GM10266 (cell line): ENCODE results near the gene HAS3.

Source experiments
- DNase-seq: peaks from one replicate; pipeline ENCODE4 v3.0.0; 2012; ENCODE audit errors: extremely low spot score
- CTCF ChIP-seq: IDR thresholded peaks from 2 replicates; pipeline ENCODE4 v1.5.1; 2012; ENCODE audit warnings: mild to moderate bottlenecking, low read depth; ENCODE audit not compliant: control insufficient read depth, insufficient read depth; ENCODE audit errors: missing control alignments

The HAS3 gene

DNA sequence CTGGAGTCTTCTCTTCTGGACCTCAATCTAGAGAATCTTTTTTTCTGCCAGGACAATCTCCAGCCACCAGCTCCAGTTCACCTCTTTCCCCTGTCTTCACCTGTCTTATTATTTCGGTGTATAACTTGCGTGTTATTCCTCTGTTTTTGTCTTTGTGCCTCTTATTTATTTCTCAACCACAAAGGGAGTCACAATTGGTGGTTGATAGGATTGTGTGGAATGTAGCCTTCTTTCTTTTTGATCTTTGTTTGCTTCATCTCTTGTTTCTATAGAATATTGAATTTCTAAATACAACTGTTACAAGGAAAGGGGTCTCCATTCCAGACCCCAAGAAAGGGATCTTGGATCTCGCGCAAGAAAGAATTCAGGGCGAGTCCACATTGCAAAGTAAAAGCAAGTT lies 35.9 kb upstream of the HAS3 start:
- TF ChIP-seq CTCF = no peak
- DNase-seq = no peak

DNA sequence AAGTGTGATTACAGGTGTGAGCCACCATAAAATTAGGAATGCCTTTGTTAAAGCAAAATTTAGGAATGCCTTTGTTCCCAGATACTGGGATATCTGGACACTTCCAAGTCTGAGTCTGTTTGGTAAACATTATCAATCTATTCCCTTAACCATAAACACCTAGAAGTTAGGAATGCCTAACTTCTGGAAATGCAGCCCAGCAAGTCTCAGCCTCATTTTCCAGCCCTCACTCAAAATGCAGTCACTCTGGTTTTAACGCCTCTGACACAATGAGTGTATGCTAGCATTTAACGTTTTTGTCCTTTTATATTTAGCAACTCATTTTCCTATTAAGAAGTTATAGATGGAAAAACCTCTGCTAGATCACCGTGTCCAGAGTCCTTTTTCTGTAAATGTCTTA lies 34.4 kb upstream of the HAS3 start:
- no peak for DNase-seq
- TF ChIP-seq CTCF = no peak

- no peak for TF ChIP-seq CTCF
- no peak for DNase-seq
These were observed 32.8 kb upstream of the HAS3 start for GRCh38 chr16:69072640-69072974.

GRCh38 chr16:69073181-69073702 lies 32.2 kb upstream of the HAS3 start:
- TF ChIP-seq CTCF = no peak
- no peak for DNase-seq

DNA sequence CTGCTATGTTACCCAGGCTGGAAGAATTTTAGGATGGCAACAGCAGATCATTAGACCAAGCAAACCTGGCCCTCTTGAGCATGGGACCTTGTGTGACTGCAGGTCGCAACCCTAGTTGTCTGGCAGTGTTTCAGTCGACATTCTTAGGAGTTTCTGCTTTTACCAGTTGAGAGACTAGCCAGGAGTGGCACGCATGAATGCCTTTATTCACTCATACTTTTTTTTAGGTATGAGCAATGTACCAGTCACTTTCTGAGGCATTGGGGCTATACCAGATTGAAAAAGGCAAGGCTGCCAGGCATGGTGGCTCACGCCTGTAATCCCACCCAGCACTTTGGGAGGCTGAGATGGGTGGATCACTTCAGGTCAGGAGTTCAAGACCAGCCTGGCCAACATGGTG lies 28.2 kb upstream of the HAS3 start:
- TF ChIP-seq CTCF = no peak
- DNase-seq = no peak

DNA sequence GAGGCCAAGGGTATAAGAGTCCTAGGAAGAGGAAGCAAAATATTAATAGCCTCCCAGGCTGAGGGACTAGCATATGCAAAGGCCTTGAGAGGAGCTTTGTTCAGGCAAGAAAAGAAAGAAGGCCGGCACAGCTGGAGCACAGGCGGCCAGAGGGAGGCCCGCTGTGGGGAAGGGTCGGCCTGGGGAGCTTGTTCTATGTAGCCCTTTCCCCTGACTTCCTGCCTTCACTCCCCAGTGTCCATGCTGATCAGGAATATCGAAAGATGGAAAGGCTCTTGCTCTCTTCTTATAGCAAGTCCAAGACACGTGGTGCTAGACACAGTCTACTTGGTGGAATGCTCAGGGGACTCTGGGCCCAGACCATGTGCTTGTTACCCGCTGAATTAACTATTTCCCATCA lies 27.4 kb upstream of the HAS3 start:
- DNase-seq = no peak
- TF ChIP-seq CTCF = no peak

DNA sequence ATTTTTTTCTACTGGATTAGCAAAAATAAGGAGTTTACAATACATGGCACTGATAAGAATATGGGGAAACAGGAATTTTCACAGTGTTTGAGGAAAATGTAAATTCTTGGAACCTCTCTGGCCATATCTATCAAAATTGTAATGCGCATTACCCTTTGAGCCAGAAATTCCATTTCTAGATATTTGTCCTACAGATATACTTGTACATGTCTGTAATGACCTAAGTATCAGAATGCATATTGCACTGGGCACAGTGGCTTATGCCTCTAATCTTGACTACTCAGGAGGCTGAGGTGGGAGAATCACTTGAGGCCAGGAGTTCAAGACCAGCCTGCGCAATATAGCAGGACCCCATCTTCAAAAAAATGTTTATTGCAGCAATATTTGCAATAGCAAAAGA lies 25.8 kb upstream of the HAS3 start:
- DNase-seq = no peak
- no peak for TF ChIP-seq CTCF
